Renal pelvis (tissue), 4 donors: ENCODE data around the gene EXOSC7. TPM values are rescaled to one million over a fixed set of nuclear protein-coding genes. Genes with fewer than 3 reads are reported as not detected.
"Not testable (repeated sequence)": the region's sequence is repeated elsewhere in the genome, so short reads cannot be mapped to it uniquely, and the experiment has no call there.

Experiments used
- DNase-seq: peaks from one replicate; pipeline ENCODE4 v3.0.0-alpha.2; 2013
- polyA plus RNA-seq, 3 donors: library from polyadenylated mRNA; unstranded; fragments of 120-200 nt; gene quantifications; one replicate each; pipeline ENCODE4 v1.2.1, GENCODE V29; 2013; ENCODE audit not compliant: insufficient read length in 3 of 3

EXOSC7 gene
- polyA plus RNA-seq, 3 donors: 46.9 to 58.4 (median 51.0) TPM

DNA sequence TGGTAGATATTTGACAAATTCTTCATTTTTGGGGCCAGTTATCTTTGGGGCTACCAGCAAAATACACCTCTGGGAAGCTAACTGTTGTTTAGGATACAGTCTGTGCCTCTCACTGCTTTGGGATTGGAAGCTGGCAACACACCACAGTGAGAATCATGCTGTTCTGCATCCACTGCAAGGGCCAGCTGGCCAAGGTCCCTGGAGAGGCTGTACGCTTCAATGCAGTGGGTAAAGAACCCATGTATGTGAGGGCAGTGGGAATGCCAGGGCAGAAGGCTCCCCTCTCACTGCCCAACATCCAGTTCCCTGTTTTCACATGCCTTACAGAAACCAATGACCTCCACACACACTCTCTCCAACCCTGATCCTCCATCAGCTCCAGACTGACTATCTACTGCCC is 20.1 kb upstream of the EXOSC7 start:
- DNase-seq: no peak

DNA sequence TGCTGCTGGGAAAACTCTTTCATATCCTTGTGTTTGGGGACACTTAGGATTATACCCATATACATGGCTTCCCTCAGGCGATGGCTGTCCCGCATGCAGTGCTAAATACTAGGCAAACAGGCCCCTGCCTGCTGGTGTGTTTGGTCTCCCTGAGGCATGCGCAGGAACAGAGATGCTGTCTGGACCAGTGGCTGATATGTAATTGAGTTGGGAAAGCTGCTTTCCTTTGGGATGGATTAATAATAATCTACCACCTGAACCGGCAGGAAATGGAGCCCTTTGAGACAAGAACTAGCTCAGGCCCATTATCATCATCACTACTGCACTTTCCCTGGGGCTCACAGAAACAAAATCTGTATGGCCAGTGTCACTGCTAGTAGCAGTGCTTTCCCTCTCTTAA is 18.1 kb upstream of the EXOSC7 start:
- DNase-seq: no peak

DNA sequence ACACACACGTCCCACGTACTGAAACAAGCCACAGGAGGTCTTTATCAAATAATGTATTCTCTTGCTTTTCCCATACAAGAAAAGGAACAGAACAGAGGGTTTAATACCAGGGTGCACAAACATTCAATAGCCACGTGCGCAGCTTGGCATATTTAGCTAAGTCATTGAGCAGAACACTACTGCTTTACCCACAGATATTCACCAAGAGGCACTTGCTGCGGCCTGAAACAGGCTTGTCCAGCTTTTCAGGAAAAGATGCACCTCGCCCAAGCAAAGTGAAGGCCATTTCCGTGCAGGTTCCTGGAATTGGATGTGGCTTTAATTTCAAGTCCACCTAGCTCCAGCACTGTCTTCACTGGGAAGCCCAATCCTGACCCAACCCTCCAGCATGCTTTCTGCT is 17.7 kb upstream of the EXOSC7 start:
- no peak for DNase-seq

DNA sequence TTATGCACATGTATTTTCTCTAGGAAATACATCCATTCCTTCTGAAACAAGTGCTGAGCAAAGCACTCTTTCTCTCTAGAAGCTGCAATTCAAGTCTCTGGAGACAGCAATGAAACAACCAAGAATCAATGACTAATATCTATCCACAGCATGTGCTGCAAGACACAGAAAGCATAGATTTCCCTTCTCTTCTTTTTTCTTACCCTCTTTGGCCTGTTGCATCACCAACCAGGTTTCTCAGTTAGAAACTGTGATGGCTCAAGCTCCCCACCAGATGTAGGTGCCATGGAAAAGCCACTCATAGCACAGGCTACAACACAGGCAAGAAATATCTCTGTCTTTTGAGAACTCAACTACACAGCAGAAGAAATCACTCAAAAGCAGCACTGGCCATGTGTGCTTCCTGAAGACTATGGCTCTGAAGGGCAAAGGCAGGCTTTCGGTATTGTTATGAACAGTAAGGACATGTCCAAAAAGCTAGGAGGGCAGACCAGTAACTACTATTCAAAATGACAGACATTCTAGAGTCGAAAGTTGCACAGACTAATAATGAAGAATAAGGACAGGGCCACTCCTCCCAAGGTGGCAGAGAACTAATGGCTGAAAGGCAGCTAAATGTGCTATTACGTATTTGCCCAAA is 15.5 kb upstream of the EXOSC7 start:
- DNase-seq: no peak

DNA sequence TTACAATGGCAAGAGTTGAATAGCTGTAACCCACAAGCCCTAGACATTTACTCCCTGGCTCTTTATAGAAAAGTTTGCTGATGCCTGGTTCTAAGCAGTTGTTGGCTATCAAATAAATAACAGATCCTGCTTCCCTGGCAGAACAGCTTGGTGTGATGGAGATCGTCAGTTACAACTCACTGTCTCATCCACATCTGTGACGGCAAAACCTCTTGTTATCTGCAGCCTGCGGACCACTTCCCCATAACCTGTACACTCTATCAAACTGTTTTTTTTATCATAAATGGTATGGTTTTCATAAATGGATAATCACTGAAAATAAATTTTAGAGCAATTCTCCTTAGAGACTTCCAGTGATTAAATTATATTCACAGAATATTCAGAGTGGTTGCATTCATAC is 14.2 kb upstream of the EXOSC7 start:
- DNase-seq: no peak

DNA sequence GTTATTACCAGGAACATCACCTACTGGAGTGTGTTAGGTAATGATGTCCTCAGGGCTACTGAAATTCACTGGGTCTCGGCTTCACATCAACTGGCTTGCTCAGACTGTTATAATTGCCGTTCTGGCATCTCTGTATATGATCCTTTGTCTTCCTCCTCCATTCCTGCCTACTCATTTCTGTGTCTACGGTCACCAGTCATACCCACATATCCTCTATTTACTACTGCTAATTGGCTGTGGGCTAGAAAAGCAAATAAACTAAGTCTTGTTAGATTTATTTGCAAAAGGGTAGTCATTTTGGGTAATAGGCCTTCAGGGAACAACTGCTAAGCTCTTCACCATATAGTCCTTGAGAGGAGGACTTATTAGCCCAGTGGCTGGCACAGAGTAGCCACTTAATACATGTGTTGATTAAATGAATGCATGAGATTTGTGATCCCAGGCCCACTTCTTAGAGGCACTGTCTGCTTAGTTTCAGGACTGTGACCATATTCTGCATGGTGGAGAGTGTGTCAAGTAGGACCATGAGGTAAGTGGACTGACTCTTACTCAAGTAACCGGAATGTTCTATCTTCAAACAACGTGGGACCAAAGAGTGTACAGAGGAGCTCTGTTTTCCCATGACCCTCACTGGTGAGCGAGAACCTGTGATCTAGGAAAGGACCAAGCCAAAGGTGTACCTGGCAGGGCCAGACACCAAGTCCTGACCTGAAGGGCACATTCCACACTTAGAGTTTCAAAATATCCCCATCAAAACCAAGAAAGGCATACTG is 13.2 kb upstream of the EXOSC7 start:
- no peak for DNase-seq

DNA sequence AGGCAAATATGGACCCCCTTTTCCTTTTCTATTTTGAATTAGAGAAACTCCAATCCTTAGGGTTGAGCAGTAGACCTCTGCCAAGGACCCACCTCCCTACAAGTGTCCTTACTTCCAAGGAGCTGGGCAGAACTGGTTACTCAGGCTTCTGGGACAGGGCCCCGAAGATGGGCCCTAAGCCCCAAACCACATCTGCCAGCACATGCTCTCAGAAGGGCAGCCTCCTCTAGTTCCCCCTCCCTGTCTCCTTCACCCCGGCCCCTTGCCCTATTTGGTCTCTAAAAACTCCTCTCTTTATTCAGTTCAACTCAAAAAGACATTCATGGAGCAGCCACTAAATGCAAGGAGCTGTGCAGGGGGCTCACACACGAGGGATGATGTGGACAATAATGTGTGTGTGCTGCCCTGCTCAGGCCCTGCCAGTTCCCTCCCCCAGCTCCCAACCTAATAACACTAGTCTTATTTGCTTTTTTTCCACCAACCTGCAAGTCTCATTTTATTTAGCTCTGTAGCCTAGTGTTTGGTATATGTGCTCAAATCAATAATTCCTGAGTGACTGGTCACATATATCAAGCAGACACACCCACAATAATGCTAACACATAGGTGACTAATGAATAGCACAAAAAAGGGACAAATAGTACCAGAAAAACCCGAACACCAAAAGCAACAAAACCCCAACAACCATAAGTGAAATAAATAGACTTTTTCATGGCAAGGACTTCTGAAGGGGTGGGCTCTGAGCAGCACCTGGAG is 12.3 kb upstream of the EXOSC7 start:
- DNase-seq: no peak

DNA sequence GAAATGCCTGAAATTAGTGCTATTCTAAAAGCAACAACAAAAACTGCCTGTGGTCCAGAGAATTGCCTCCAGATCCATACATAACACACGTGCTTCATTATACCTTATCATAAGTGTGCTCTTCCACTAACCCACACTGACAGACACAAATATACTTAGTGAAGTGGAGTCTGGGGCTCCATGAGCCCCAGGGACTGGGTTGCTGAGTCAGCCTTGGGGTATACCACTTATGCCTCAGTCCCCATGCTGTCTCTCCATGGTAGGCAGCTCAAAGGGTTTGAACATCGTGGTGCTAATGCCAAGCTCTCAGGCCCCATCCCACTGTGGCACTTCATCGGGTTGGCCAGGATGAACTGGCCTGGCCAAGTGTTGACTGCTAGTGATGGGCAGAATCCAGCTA is 10.9 kb upstream of the EXOSC7 start:
- DNase-seq: no peak

DNA sequence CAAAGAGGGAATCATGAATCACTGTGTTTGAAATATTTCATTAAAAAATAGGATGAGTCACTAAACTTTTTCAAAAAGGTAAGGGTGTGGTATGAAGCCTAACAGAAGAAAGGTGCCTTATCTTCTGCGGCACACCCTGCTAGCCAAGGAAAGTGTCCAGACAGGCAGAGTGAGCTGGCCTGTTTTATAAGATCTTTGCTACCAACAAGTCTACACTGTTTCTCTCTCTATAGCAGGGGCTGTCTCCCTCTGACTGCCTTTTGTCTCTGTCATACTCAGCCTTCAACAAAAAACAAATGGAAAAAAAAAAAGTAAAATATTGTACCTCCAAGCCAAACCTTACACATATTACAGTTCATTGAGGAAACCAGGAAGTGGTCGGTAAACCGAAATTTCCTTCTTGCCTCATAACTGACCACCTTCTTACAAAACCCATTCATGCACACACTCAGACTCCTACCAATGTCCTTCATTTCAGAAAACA is 9.2 kb upstream of the EXOSC7 start:
- no peak for DNase-seq

DNA sequence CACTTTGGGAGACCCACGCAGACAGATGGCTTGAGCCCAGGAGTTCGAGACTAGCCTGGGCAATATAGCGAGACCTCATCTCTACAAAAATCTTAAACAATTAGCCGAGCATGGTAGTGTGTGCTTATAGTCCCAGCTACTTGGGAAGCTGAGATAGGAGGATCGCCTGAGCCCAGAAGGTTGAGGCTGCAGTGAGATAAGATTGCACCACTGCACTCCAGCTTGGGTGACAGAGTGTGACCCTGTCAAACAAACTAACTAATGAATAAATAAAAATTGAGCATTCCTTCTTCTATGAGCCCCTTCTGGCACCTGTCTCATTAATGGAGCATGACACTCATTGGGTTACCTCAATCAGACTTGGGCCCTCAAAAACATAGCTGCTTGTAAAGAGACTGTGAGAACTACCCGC is 7.6 kb upstream of the EXOSC7 start:
- DNase-seq: no peak

DNA sequence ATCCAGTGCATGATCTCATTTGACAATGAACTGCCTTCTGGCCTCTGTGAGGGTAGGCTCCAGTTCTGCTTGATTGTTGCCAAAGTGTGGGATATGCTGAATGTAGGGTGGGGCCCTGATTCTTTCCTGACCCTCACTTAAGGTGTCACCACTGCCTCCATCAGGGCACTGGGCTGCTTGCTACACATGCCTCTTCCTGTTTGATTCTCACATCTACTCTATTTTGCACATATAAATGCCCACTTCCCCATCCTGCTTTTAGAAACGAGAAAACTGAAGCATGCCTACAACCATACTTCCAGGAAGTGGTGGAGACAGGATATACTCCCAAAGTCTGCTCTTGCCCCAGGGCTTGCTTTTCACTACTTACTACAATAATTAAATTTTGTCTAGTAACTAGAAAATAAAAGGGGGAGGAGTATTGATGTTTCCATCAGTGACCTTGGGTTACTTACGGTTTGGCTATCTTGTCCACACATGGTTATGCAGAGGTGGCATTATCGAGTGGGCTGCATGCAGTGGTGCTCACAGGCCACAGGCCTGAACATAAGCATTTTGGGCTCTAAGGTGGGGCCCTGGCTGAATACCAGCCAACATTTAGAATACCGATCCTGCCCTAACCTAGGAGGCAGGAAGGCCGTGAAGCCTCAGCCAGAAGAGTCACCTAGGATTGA is 6.8 kb upstream of the EXOSC7 start:
- DNase-seq: no peak

DNA sequence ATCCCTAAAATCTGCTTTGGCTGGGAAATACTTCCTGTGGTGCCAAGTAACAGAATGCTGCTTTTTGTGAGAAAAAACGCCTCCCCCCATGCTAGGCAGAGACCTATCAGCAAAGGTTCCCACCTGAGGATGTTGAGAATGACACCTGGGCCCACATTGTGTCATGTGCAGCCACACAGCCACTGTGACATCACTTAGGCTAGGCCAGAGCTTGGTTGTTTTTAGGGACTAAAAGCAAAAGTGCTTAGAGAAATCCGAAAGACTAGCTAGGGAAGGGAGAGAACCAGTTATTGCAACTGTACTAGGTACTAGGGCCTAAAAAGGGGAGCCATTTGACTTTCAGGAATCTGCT is 6.2 kb upstream of the EXOSC7 start:
- DNase-seq: no peak

DNA sequence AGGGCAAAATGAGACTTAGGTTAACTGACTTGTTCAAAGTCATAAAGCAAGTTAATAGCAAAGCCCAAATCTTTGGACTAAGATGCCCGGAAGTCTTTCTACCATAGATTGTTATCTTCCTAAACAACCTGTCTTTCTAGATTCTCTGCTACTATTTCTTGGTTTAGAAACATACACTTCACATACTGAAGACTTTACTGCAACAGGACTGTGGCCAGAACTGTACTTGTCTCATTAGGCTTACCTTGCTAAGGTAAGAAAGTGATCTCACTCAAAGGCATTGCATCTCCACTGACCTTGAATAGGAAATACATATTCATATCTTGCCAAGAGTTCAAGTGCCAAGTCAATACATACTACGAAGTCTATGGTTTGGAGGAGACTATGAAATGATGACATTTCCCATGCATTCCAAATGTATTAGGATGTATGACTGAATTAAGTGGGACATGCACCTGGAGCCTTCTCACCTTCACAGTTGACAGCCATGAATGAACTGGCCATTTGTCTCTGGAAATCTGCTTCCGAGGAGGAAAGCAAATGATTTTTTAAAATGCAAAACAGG is 5.0 kb upstream of the EXOSC7 start:
- DNase-seq: no peak

DNA sequence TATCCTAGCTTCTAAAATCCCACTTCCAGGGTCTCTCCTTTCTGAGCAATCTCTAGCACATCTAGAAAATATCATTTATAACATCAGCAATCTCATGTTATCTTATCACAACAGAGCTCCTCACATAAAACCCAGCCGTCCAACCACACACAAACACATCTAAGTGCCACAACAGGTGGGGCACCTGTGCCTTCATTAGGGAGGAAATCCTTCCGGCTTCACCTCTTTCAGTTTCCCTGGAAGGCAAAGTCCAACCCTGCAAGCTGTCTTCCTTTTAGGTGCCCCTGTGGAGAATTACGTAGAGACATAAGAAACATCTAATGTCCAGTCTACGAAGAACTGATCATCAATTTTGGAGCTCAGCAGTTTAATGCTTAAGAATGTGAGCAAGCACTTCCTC is 1.6 kb upstream of the EXOSC7 start:
- no peak for DNase-seq

DNA sequence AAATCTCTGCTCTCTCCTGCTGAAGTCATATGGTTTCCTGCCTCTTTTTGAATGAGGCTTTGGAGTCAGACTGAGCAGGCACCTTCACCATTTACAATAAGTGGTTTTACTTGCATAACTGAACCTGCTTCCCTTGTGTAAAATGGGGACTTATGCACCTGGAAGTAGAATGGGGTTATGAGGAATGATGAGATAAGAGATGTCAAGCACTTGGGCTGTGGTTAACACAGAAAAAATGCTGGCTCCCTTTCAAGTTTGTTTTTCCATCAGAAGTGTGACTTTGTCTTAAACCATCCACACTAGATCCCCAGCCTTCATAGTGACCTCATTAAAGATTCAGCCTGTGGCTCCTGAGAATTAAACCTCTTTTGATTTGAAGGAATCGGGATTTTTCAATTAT is 5.2 kb downstream of the EXOSC7 start:
- no peak for DNase-seq

DNA sequence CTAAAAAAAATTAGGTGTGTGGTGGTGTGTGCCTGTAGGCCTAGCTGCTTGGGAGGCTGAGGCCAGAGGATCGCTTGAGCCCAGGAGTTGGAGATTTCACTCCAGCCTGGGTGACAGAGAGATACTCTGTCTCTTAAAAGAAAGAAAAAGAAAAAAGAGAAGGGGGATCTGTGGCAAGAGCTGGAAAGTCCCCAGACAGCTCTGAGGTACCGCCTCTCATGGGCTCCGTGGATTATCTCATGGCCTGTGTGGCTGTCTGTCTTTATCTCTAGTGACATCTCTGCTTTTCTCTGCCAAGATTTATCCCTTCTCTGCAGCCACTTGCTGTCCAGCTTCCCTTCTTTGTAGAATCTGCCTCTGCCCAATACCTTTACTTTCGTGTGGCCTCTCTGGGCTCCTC is 5.7 kb downstream of the EXOSC7 start:
- no peak for DNase-seq

DNA sequence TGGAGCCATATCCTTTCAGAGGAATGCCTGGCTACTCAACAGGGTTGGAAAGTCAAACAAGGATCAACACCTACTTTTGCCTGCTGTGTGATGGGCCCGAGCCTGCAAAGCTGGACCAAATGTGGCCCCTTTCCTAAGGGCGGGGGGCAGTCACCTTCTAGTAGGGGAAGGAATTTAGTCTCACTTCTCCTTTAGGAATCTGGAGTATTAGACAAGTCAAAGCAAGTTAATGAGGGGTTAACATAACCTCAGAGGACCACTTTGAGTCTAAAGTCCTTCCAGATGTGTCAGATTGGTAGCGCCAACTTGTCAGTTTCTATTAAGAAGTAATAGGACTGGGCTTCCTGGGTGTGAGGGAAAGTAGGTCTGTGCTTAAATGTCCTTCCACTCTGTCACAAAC is 6.8 kb downstream of the EXOSC7 start:
- DNase-seq: no peak

DNA sequence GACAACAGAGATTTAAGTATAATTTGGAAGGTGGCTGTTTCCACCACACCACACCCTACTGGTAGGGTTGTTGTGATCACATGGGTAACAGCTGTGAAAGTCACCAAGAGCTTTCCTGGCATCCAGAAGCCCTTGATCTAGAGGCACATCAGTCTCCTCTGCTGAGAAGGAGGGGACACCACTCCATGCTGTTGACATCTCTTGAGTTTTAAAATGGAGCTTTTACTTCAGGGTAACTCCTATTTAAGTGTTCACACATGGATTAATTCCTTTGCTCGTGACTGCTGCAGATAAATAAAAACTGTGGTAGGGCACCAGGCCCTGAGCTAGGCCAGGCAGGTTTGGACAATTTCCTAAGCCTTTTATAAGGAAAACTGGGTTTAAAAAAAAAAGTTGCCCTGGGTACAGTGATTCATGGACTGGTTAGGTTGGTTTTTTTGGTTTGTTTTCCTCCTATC is 7.5 kb downstream of the EXOSC7 start:
- DNase-seq: no peak

DNA sequence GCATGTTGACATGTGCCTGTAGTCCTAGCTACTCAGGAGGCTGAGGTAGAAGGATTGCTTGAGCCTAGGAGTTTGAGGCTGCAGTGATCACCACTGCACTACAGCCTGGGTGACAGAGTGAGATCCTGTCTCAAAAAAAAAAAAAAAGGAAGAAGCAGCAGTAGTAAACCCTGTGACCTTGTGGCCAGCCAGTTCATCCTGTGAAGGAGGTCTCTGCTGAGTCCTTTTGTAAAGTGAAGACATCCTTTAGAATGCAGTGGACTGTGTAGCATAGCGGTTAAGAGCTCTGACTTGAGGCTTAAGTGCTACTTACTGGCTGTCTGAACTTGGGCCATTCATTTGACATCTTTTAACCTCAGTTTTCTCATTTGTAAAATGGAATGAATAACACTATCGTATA is 8.3 kb downstream of the EXOSC7 start:
- no peak for DNase-seq

DNA sequence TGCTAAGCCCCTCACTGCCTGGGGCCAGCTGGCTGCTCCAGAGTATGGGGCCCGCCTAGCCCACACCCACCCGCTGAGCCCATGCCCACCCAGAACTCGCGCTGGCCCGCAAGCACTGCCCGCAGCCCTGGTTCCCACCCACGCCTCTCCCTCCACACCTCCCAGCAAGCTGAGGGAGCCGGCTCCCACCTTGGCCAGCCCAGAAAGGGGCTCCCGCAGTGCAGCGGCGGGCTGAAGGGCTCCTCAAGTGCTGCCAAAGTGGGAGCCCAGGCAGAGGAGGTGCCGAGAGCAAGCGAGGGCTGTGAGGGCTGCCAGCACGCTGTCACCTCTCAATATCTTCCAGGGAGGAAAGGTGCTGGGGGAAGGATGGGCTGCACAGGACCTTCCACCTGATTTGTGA is 10.3 kb downstream of the EXOSC7 start:
- DNase-seq: not testable (repeated sequence)

DNA sequence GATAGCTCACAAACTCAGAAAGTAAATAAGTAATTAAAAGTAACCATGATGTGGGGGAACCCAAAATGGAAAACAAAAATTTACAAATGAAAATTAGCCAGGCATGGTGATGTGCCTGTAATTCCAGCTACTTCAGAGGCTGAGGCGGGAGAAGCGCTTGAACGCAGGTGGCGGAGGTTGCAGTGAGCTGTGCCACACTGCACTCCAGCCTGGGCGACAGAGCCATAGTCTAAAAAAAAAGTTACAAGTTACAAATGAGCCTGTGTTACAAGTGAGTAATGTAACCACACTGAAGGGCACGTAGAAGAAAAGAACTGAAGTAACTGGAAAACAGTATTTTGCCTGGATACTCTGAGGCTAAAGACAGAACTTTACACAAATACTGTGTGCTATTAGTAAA is 11.3 kb downstream of the EXOSC7 start:
- DNase-seq: no peak

DNA sequence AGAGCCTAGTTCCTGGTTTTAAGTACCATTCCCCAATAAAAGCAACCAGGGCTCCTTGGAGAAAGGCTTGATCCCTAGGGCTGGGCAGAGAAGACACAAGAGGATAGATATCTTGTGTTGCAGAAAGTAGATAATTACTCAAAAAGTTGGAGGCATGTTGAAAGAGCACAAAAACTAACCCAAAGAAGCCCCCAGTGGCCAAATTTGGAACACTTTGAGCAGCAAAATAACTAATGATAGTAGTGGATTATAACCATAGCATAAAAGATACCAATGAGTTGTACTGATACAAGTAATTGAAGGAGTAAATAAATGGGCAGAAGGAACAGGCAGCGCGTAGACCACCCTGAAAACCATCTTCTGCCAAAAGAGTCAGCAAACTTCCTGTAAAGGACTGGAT is 12.0 kb downstream of the EXOSC7 start:
- DNase-seq: no peak
